NCI-H69 (cell line): ENCODE results near the gene TMEM145.

Source experiments
- DNase-seq: peaks from one replicate; lab custom pipeline; 2025; lab: John Stamatoyannopoulos, UW

The TMEM145 gene

DNA sequence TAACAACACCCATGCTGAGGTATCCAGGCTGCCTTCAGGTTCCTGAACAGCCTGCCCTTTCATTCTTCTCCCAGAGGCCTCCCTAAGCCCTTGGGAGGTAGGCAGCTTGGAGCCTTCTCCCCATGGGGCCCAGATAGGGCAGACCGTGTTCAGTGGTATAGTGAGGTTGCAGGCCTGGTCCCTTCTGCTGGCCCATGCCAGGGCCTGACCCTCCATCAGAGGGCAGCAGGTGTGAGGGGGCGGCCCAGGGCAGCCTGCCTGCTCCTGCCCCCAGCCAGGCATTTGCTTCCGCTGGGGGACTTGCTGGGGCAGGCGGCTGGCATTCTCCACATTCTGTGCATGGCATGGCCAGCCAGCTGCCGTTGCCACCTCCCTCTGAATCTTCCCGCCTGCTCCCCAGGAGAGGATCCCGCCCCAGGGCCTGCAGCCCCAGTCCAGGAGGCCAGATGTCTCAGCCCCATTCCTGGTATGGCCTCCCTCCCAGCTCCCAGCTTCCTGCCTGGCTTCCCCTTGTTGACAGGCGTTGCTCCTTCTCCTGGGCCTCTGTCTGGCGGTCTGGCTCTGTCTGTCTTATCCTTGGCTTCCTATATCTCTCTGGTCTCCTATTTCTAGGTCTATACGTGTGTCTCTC, 35.2 kb upstream of the TMEM145 start:
- peak; percentile 95 for DNase-seq

DNA sequence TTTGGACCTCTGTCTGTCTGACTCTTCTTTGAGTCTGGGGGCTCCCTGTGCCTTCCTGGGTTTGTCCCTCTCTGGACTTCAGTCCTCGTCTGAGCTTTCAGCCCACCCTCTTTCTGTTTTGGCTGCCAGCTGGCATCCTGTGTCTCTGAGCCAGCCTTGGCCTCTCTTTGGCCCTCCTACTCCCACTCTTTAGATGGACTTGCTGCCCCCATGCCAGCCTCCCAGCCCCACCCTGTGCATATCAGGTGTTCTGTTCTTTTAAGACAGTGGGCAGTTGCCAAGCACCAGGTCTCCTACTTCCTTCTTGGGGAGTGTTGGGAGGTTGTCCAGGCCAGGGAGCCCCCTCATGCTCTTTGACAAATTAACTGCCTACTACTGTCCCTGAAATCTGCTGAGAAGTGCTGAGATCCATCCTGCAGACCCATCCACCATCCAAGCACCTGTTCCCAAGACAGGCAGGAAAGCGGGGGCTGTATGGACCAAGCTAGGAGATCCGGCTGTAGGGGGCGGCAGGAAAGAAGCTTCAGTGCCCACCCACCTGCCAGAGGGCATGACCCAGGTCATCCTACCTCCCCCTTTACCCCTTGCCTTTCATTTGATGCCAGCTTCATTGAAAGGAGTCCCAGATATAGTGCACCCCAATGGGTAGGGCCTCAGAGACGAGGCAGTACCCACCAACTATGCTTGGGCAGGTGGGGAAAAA, 34.5 kb upstream of the TMEM145 start:
- peak; percentile 81 for DNase-seq

DNA sequence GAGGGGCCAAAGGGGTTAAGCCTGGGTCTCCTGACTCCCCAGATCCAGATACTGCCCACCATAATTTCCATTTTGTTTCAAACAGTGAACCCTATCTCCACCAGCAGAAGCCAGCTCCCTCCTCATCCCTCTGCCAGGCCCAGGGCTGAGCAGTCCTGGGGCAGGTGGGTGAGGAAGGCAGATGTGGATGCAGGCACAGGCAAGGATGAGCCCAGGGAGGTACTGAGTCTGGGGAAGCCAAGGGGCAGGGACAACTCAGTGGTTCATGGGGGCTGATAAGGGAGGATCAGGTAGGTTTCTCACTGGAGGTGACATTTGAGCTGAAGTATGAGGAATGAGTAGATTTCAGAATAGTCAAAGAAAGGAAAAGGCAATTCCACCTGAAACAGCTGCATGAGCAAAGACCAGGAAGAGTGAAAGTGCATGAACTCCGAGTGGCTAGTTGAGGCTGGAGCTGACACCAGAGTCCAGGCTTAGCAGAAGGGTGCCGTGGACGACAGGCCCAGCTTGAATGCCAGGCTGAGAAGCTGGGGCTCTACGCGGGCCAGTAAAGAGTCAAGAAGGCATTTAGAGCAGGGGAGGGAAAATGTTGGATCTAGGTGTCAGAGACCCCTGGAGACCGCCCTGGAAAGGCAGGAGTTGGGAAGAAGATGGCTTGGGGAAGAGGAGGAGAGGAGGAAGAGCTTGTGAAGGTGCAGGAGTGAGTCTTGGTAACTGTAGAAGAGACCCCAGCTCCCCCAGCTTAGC, 33.8 kb upstream of the TMEM145 start:
- no peak for DNase-seq

DNA sequence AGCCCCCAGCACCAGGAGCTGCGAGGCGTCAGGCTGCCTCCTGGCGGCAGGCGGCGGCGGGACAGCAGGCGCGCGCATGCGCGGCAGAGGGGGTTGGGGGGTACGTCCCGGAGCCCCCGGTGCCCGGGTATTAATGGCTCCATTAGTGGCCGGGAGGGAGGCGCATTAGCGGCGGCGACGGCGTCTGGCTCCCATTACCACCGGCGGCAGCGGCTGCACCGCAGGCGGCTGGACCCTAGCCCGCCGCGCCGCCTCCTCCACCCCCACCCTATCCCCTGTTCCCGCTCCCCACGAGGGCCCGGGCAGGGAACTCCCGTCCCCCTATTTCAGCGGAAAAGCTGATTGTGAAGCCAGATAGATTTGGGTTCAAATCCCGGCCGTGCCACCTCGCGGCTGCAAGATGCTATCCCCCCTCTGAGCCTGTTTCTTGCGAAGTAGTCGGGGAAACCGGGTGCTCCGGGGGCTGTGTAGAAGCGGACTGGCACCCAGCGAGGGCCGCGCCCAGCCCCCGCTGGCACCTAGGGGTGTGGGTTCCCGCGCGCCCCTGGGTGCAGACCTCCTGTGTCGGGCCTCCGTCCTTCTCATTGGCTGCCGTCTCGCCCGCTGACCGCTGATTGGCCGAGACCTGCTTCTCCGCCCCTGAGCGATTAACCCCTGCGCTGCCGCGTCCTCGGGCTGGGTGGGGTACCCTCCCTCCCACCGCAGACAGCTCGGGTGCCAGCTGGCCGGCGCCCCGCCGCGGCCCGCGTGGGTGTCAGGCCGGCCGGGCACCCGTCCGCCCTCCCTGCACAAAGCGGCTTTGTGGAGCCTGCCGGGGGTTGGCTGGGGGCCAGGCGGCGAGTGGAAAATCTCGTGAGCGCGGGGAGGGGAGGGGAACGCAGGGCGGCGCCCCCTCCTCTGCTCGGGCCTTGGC, 33.0 kb upstream of the TMEM145 start:
- peak; percentile 99 for DNase-seq

DNA sequence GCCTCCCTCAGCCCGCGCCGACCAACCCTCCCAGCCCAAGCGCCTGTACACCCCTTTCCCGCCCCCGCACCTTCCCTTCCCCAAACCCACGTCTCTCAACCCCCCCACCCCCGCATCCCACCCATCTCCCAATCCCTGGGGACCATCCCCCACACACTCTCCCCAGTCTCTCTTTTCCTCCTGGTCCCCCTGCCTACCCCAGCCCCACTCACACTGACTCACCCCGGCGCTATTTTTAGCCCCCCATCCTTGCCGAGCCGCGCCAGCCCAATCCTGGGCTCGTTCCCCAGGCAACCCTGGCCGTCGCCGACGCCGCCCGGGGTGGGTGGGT, 32.3 kb upstream of the TMEM145 start:
- DNase-seq = no peak

DNA sequence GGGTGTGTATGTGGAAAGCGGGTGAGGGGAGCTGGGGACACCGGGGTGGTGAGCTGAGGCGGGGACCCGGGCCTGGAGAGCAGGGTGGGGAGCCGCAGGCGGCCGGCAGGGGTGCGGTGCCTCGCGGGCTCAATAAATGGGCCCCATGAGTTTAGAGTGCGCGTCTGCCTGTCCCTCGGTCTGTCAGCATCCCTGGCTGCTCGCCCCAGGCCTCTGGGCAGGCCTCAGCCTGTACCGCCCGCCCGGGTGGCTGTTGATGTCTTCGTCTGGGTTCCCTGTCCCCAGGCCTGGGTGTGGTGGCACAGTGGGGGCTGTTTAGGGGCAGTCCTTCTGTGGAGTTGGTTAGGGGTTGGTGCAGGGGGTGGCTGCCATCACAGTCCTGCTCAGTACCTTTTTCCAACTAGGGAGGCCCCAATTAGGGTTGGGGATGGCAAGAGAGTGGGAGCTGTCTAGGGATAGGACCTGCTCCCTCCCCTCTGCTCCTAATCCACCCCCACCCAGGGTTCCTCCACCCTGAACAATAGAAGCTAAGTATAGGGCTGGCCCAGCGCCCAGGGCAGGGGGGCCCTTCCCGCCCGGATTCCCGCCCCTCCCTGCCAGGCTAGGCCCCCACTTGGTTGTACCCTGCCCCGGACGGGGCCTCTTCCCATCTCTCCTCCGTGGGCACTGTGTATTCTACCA, 31.8 kb upstream of the TMEM145 start:
- DNase-seq = peak; percentile 99

DNA sequence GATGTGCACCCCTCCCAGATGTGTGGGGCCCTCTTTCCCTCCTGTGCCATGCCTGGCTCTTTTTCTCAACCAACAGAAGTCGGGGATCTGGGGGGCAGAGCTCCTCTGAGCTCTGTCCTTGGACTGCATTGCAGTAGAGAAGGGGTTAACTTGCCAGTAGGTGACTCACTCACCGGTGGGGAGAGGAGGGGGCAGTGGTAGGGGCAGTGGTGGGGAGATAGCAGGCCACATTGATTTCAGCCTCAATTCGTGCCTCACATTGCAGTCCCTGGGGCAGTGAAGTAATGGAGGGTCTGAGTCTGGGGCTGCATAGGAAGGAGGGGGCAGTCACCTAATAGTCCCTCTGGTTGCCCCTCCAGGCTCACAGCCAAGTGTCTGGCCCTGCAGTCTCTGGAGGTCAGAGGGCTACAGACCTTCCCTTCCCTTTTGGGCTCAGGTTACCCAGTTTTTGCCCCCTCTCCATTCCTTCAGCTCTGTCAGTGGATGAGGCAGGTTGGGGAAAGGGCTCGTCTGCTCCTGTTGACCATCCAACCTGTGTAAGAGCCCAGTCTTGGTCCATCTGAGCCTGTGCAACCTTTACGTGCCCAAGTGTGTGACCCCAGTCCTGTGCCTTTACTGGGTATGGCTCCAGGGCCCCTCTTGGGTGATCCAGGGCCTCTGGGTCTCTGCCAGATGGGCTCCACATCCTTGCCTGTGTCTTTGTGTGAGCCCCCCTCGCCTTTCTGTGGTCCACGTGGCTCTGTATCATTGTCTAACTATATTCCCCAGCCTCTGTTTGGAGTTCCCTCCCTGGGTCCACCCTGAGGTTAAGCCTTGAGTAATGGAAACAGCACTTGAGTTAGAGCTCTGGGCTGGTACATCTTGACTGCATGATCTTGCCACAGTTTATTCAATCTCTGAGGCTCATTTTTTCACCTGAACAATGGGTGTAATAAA, 31.0 kb upstream of the TMEM145 start:
- peak; percentile 97 for DNase-seq

DNA sequence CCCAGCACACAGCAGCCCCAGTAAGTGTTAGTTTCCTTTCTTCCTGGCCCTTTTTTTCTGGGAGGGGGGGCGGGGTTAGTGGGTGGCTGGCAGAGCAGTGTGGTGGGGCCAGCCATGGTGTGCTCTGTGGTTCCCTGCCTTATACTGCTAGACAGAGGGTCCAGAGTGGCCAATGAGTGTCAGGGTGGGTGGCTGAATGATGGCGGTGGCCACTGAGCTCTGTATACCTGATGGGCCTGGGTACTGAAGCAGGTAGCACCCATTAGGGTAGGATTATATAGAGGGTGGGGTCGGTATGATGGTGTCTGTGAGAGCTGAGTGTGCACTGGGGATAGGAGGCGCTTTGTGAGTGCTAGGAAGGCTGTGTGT, 30.3 kb upstream of the TMEM145 start:
- DNase-seq = no peak

DNA sequence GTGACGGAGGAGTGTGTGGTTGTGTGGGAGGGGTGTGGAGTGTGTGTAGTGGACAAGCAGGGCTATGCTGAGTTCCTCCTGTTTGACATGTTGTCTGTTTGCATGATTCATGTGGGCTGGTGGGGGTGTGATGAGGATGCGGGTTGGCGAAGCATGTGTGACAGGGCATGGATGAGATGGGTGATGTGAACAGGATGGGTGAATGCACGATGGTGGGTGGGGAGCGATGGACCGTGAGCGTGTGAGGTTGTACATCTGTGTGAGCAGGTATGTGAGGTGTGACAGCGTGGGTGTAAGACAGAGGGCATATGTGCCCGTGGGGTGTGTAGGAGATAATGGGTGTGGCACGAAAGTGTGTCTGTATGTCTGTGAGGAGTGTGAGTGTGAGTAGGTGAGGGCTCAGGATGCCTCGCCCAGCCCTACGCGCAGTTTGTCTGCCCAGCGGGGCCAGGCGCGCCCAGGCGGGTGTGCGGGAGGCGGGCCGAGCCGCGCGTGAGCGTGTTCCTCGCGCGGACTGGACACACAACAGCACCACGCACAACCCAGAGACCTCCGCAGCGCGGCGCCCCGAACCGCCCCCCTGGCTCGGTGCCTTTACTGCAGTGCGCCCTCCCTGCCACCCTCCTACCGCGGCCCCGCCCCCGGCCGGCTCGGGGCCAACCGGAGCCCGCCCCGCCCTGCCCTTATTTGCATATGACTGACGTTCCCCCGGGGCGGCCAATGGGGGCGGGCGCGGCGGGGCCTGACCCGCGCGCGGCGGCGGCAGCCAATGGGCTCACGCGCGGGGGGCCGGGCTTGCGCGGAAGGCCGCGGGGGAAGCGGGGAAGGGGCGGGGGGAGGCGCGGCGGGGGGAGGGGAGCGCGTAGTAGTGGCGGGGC, 29.7 kb upstream of the TMEM145 start:
- DNase-seq = peak; percentile 99

DNA sequence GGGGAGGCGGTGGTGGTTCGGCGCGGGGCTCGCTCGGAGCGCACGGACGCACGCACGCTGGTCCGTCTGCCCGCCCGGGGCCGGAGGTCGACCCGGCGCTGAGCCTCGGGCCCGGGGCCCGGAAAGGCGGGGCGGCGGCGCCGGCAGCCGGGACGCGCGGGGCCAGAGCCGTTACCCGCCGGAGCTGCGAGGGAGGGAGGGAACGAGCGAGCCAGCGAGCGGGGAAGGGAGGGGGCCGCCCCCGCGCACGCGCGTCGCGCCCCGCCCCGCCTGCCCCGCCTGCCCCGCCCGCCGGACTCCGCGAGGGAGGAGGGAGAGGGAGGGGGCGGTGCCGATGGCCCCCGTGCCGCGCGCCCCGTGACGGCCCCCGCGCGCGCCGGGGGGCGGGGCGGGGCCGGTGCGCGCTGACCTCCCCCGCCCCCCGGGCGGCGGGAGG, 29.0 kb upstream of the TMEM145 start:
- DNase-seq = peak; percentile 96

DNA sequence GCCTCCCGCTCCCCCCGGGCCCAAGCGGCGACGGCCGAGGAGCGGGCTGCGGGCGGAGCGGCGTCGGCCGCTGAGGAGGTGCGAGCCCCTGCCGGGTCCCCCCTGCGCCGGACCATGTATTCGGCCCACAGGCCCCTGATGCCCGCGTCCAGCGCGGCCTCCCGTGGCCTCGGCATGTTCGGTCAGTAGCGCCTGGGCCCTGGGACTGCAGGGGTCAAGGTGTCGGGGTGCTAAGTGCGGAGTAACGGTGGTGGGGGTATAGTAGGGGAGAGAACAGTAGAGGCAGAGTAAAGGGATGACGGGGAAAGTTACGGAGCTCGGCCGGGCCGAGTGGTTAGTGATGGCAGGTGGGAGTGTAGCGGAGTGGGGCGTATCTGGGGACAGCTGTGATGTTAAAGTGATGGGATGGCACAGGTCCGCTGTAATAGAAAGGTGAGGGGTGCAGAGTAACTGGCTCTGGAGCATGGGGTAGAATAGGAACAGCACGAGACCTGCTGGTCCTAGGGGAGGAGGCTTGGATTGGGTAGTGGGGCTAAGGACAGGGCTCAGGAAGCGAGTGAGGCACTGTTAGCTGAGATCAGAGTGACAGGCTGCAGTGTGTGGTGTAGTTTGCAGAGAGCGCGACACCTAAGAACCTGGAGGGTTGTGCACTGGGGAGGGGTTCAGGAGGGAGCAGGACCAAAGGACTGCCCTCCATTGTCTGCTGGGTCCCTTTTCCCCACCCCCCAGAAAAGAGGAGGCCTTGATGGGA, 28.3 kb upstream of the TMEM145 start:
- DNase-seq = peak; percentile 65

DNA sequence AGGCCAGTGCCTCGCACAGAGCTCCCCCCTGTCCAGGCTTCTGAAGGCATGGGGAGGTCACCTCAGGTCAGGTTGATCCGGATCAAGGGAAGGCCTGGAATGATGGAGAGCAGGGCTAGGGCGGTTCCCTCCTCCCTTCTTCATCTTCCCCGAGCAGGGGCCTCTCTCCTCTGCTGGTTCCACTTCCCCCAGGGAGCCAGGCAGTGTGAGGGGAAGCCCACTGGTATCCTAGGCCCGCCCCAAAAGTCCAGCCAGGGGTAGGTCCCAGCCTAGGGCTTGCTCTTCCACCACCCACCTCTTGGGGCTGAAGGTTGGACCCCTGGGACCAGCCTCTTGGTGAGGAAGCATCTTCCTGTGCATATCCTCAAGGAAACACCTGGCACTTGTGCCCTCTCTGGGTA, 27.6 kb upstream of the TMEM145 start:
- DNase-seq = no peak

DNA sequence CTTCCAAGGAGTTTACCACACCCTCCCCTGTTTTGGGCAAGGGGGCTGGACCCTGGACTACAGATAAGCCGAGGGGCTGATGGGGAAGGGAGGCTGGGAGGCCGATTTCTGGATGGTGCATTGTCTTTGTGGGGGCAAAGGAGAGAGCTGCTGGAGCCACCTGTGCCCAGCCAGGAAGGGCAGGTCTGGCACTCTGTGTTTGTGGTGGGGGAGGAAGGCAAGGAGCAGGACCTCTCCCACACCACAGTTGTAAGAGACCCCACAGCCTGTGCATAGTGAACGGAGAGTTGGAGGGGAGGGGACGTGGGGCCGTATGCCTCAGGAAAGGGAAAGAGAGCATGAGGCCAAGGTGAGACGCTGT, 27.1 kb upstream of the TMEM145 start:
- no peak for DNase-seq

DNA sequence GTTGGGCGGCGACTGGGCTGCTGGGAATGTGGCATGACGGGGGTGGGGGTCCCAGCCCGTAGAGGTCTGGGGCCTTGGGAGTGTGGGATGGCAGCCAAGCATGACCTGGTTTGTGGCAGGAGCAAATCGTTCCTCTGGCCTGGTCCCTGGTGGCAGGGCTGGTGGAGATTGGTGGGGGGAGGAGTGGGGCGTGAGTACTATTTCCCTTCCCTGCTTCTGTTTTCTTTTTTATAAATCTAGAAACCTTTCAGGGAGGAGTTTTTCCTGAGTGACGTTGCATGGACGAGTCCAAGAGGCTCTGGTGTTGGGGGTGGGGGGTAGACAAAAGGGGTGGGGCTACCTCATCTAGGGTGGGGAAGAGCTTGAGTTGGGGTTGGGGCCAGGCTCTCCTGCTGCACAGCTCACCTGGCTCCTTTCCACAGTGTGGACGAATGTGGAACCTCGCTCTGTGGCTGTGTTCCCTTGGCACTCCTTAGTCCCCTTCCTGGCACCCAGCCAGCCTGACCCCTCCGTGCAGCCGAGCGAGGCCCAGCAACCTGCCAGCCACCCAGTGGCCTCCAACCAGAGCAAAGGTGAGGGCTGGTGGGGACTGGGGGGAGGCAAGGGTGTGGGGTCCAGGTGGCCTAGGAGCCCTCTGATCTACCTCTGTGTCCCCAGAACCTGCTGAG, 26.6 kb upstream of the TMEM145 start:
- DNase-seq = no peak

DNA sequence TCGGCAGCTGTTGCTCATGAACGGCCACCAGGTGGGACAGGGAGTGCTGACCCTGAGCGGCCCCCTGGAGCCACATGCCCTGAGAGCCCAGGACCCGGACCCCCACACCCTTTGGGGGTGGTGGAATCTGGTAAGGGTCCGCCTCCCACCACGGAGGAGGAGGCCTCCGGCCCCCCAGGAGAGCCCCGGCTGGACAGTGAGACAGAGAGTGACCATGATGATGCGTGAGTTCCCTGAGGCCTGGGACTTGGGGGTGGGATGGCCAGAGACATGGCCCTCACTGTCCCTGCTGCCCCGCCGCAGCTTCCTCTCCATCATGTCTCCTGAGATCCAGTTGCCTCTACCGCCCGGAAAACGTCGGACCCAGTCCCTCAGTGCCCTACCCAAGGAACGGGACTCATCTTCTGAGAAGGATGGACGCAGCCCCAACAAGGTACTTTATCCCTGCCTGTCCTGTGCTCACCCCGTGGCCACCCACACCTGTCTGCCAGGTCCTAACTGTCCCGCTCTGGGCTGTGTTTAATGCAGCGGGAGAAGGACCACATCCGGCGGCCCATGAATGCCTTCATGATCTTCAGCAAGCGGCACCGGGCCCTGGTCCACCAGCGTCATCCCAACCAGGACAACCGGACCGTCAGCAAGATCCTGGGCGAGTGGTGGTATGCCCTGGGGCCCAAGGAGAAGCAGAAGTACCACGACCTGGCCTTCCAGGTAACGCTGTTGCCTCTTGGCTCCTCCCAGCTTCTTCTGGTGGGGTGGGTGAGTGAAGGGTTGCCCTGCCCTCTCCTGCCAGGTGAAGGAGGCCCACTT, 25.9 kb upstream of the TMEM145 start:
- DNase-seq = no peak

DNA sequence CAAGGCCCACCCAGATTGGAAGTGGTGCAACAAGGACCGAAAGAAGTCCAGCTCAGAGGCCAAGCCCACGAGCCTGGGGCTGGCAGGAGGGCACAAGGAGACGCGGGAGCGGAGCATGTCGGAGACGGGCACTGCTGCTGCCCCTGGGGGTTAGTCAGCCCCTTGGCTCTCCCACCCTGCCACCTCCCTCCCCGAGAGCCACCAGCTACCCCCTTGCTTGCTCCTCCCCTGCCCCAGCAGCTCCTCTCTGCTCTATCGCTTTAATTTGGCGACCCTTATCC, 25.3 kb upstream of the TMEM145 start:
- DNase-seq = no peak

DNA sequence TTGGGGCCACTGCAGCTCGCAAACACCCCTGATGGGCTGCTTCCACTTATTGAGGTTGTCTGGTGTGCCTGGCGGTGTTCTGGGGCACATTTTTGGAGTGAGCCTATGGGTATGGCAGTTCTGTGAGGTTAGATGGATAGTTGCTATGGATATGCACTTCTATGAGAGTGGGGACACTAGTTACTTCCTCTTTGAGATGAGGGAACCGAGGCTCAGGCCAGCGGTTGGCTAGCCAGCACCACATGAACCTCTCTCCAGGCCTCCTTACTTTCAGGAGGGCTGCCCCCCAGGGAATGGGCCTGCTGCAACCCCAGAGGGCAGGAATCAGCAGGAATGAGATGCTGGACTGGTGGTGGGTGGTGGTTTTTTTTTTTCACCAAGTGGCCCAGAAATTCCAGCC, 24.7 kb upstream of the TMEM145 start:
- DNase-seq = no peak
